Erythroblast (primary cell): ENCODE measurements around the gene STOM.

Source experiments
- GATA1 ChIP-seq: IDR thresholded peaks from 2 replicates; pipeline ENCODE4 v1.6.1; 2011; ENCODE audit warnings: low read depth, mild to moderate bottlenecking, control low read depth, low read length, moderate library complexity
- POLR2A ChIP-seq: IDR thresholded peaks from 2 replicates; pipeline ENCODE4 v1.6.1; 2011; ENCODE audit warnings: mild to moderate bottlenecking, low read length

DNA sequence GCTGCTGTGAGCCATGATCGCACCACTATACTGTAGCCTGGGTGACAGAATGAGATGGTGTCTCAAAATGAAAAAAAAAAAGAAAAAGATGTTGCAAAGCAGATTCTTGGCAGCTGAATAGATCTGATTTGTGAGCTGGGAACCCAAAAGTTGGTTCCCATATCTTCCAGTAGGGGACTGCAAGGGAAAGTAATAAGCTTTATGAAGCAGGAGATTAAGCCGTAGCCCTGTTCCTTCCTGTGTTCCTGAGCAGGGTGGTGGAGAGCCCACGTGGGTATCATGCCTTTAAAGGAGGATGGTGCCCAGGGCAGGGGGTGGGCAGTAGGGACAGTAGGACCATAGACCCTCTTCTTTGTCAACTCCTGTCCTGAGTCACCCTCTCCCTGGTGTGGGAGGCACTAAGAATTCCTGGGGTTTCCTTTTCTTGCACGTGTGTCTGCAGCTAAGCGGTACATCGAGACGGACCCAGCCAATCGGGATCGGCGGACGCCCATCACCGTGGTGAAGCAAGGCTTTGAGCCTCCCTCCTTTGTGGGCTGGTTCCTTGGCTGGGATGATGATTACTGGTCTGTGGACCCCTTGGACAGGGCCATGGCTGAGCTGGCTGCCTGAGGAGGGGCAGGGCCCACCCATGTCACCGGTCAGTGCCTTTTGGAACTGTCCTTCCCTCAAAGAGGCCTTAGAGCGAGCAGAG lies 37.9 kb downstream of the STOM start:
- TF ChIP-seq POLR2A, result no peak
- TF ChIP-seq GATA1, result no peak
